ENCODE data around the gene ZNF101. TPM values are rescaled to one million over a fixed set of nuclear protein-coding genes. Genes with fewer than 3 reads are reported as not detected.

ZNF101 gene
- total RNA-seq, 1 experiment from 2014 or later, result 12.8 TPM

GRCh38 chr19:19628501-19629134, 40.0 kb upstream of the ZNF101 start (continued):
- no peak for TF ChIP-seq CTCF (IDR thresholded peaks at IDR 0.05 in 2 of 3, conservative IDR thresholded peaks at IDR 0.05 in 1 of 3; ENCODE audit: borderline replicate concordance in 1 of 3, insufficient read depth in 1 of 3, low read depth in 2 of 3, low read length in 2 of 3)
- no peak for TF ChIP-seq POLR2A (IDR thresholded peaks at IDR 0.05; ENCODE audit: borderline replicate concordance, extremely low read depth, insufficient read depth, insufficient read length)

- no TSS peak for BruUV-seq (replicated peaks)
- intact Hi-C loops (cut with micrococcal nuclease), result no loop called here
- Histone ChIP-seq H3K79me2 (ENCODE audit: insufficient read depth, low read length) (peaks cover 10% of the 10 kb centered on the region; the same call in 1 of the 2 replicates), H3K4me2 (ENCODE audit: low read length) (no peak overlapping the region), H2AFZ (ENCODE audit: low read depth, low read length, poor library complexity, severe bottlenecking) (no peak overlapping the region), H3K9ac (ENCODE audit: low read length) (no peak overlapping the region), H3K27me3 (ENCODE audit: insufficient read depth, low read length) (no peaks in the 10 kb centered on the region), H3K4me3 (replicated peaks in 1 of 2; ENCODE audit: low read depth in 1 of 2, low read length in 2 of 2) (no peak overlapping the region), H3K9me2 (ENCODE audit: insufficient read depth) (no peaks in the 10 kb centered on the region), H4K20me1 (ENCODE audit: insufficient read depth) (no peaks in the 10 kb centered on the region), H3K4me1 (ENCODE audit: control insufficient read depth in 1 of 2, insufficient read depth in 2 of 2, low read length in 2 of 2) (peaks cover 4 to 22% of the 10 kb centered on the region in 2 experiments), H3K27ac (ENCODE audit: low read depth, low read length) (no peak overlapping the region), H3K36me3 (ENCODE audit: control insufficient read depth in 1 of 2, insufficient read depth in 2 of 2, low read length in 2 of 2) (peaks cover 5 to 17% of the 10 kb centered on the region in 2 experiments; a peak in 3 of 4 replicates), H3K9me3 (ENCODE audit: control insufficient read depth in 1 of 2, insufficient read depth in 1 of 2, low read depth in 1 of 2, low read length in 2 of 2) (no peaks in the 10 kb centered on the region)
- no peak for ATAC-seq
- DNase-seq (ENCODE audit: low read depth, low spot score), result no peak
- CTCF ChIA-PET, result no interaction called here
- RAD21 ChIA-PET (ENCODE audit: low non-redundant PET in 1 of 2, low total read pairs in 2 of 2, uncharacterized antibody in 2 of 2, unreplicated experiment in 2 of 2), result no interaction called here
- POLR2A ChIA-PET, result no interaction called here
- TF ChIP-seq SP1 (IDR thresholded peaks at IDR 0.05; ENCODE audit: low read depth) (no peak), ZNF274 (IDR thresholded peaks at IDR 0.05; ENCODE audit: low read depth, low read length) (no peak), POLR2AphosphoS5 (IDR thresholded peaks at IDR 0.05; ENCODE audit: low read depth, low read length) (no peak), CEBPB (IDR thresholded peaks at IDR 0.05; ENCODE audit: low read depth) (no peak), REST (IDR thresholded peaks at IDR 0.05; ENCODE audit: low read depth) (no peak), CTCF (IDR thresholded peaks at IDR 0.05 in 2 of 3, conservative IDR thresholded peaks at IDR 0.05 in 1 of 3; ENCODE audit: borderline replicate concordance in 1 of 3, insufficient read depth in 1 of 3, low read depth in 2 of 3, low read length in 2 of 3) (no peak), POLR2A (IDR thresholded peaks at IDR 0.05; ENCODE audit: borderline replicate concordance, extremely low read depth, insufficient read depth, insufficient read length) (no peak), CBX3 (IDR thresholded peaks at IDR 0.05; ENCODE audit: low read depth) (no peak)
These were observed 38.6 kb upstream of the ZNF101 start for GRCh38 chr19:19630062-19630414.
